ENCODE measurements around the gene TBCK. TPM values are rescaled to one million over a fixed set of nuclear protein-coding genes. Genes with fewer than 3 reads are reported as not detected.

TBCK gene
- total RNA-seq, 2 experiments from 2014 or later, result 24.9 to 30.1 TPM

GRCh38 chr4:106195435-106195950, 120.5 kb downstream of the TBCK start:
- Mint-ChIP-seq H3K27ac (no peak overlapping the region), H3K27me3 (no peaks in the 10 kb centered on the region), H3K36me3 (ENCODE audit: low read depth) (peaks cover 30% of the 10 kb centered on the region), H3K9me3 (no peaks in the 10 kb centered on the region), H3K4me1 (ENCODE audit: low read depth) (no peaks in the 10 kb centered on the region), H3K4me3 (no peak overlapping the region)
- no peak for DNase-seq
- ChIA-PET CTCF (no interaction called here), POLR2A (no interaction called here)
- intact Hi-C loops (cut with micrococcal nuclease), result no loop called here
- TF ChIP-seq CTCF (IDR thresholded peaks at IDR 0.05), result no peak
- ATAC-seq, result no peak

GRCh38 chr4:106194801-106195200, 121.2 kb downstream of the TBCK start:
- Mint-ChIP-seq H3K36me3 (ENCODE audit: low read depth) (peaks cover 31% of the 10 kb centered on the region), H3K4me3 (no peak overlapping the region), H3K27ac (no peak overlapping the region), H3K4me1 (ENCODE audit: low read depth) (no peaks in the 10 kb centered on the region), H3K27me3 (no peaks in the 10 kb centered on the region), H3K9me3 (no peaks in the 10 kb centered on the region)
- ChIA-PET POLR2A (no interaction called here), CTCF (no interaction called here)
- TF ChIP-seq CTCF (IDR thresholded peaks at IDR 0.05), result no peak
- intact Hi-C loops (cut with micrococcal nuclease), result no loop called here
- no peak for DNase-seq
- no peak for ATAC-seq

GRCh38 chr4:106192131-106192530, 123.9 kb downstream of the TBCK start:
- H3K36me3 Mint-ChIP-seq (ENCODE audit: low read depth), result peaks cover 42% of the 10 kb centered on the region

GRCh38 chr4:106186201-106186600, 129.8 kb downstream of the TBCK start:
- DNase-seq, result no peak
- Mint-ChIP-seq H3K36me3 (ENCODE audit: low read depth) (peaks cover 58% of the 10 kb centered on the region), H3K9me3 (peaks cover 3% of the 10 kb centered on the region), H3K4me1 (ENCODE audit: low read depth) (no peaks in the 10 kb centered on the region), H3K4me3 (no peak overlapping the region), H3K27me3 (no peaks in the 10 kb centered on the region), H3K27ac (no peak overlapping the region)
- ChIA-PET CTCF (no interaction called here), POLR2A (no interaction called here)
- TF ChIP-seq CTCF (IDR thresholded peaks at IDR 0.05), result no peak
- intact Hi-C loops (cut with micrococcal nuclease), result no loop called here
- no peak for ATAC-seq

More at GRCh38 chr4:106192131-106192530, 123.9 kb downstream of the TBCK start:
- Mint-ChIP-seq H3K4me3 (no peak overlapping the region), H3K9me3 (no peaks in the 10 kb centered on the region), H3K27ac (no peak overlapping the region), H3K4me1 (ENCODE audit: low read depth) (no peaks in the 10 kb centered on the region), H3K27me3 (no peaks in the 10 kb centered on the region)
- ATAC-seq (no peak), DNase-seq (no peak)
- ChIA-PET CTCF (no interaction called here), POLR2A (no interaction called here)
- TF ChIP-seq CTCF (IDR thresholded peaks at IDR 0.05), result no peak
- intact Hi-C loops (cut with micrococcal nuclease), result no loop called here

- H3K36me3 Mint-ChIP-seq (ENCODE audit: low read depth), result peaks cover 49% of the 10 kb centered on the region
- ATAC-seq (no peak), DNase-seq (no peak)
- TF ChIP-seq CTCF (IDR thresholded peaks at IDR 0.05), result no peak
- H3K4me1 Mint-ChIP-seq (ENCODE audit: low read depth), result no peaks in the 10 kb centered on the region
- H3K9me3 Mint-ChIP-seq, result peaks cover 3% of the 10 kb centered on the region
- H3K27ac Mint-ChIP-seq, result no peak overlapping the region
- H3K4me3 Mint-ChIP-seq, result no peak overlapping the region
- H3K27me3 Mint-ChIP-seq, result no peaks in the 10 kb centered on the region
- CTCF ChIA-PET, result no interaction called here
- intact Hi-C loops (cut with micrococcal nuclease), result no loop called here
- POLR2A ChIA-PET, result no interaction called here
These were observed 132.5 kb downstream of the TBCK start for GRCh38 chr4:106183551-106183950.

All from activated CD8-positive, alpha-beta T cell treated with anti-CD3 and anti-CD28 coated beads for 36 hours (primary cell).